Thyroid gland (tissue), 4 donors: ENCODE data around the gene HELLS.

Source experiments
- POLR2A ChIP-seq, 2 donors: fragments of 450-650 bp; IDR thresholded peaks; one replicate each; pipeline ENCODE4 v1.6.1; 2017; ENCODE audit warnings: antibody characterized with exemption in 2 of 2, mild to moderate bottlenecking in 2 of 2, moderate library complexity in 1 of 2
- TF ChIP-seq, protein P1 (sequence below), 6 experiments: fragments of 200-600 bp in 3 of 6; fragments of 450-650 bp in 3 of 6; sonication (generic) in 3 of 6; IDR thresholded peaks; one replicate each; pipeline ENCODE4 v1.5.1; 2016 to 2019; ENCODE audit warnings: antibody characterized with exemption in 6 of 6, mild to moderate bottlenecking in 2 of 6, inconsistent platforms in 1 of 6, moderate library complexity in 1 of 6

- TF ChIP-seq, protein P1, sequence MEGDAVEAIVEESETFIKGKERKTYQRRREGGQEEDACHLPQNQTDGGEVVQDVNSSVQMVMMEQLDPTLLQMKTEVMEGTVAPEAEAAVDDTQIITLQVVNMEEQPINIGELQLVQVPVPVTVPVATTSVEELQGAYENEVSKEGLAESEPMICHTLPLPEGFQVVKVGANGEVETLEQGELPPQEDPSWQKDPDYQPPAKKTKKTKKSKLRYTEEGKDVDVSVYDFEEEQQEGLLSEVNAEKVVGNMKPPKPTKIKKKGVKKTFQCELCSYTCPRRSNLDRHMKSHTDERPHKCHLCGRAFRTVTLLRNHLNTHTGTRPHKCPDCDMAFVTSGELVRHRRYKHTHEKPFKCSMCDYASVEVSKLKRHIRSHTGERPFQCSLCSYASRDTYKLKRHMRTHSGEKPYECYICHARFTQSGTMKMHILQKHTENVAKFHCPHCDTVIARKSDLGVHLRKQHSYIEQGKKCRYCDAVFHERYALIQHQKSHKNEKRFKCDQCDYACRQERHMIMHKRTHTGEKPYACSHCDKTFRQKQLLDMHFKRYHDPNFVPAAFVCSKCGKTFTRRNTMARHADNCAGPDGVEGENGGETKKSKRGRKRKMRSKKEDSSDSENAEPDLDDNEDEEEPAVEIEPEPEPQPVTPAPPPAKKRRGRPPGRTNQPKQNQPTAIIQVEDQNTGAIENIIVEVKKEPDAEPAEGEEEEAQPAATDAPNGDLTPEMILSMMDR (IDR thresholded peaks at IDR 0.05), result no peak
- no peak for TF ChIP-seq POLR2A (IDR thresholded peaks at IDR 0.05)
Observed at GRCh38 chr10:94644352-94644751, 98.8 kb downstream of the HELLS start.
